Activated naive CD8-positive, alpha-beta T cell treated with anti-CD3 and anti-CD28 coated beads, Interleukin-2, amount 50 U/mL, for 24 hours (primary cell): ENCODE data around the gene FBXO21.
"Not testable (repeated sequence)": the region's sequence is repeated elsewhere in the genome, so short reads cannot be mapped to it uniquely, and the experiment has no call there.

Source experiments
- ATAC-seq: fragments of 150-1000 bp; cut with Tn5 transposase; one replicate; pipeline ENCODE4 v1.10.0; 2021
- DNase-seq: peaks from one replicate; pipeline ENCODE4 v3.0.0; 2021
- H3K27ac Mint-ChIP-seq: one replicate; pipeline ENCODE4 v1.8.0; 2021; ENCODE audit warnings: mild to moderate bottlenecking, mixed read lengths
- H3K27me3 Mint-ChIP-seq: one replicate; pipeline ENCODE4 v1.8.0; 2021; ENCODE audit warnings: mixed read lengths
- H3K36me3 Mint-ChIP-seq: one replicate; pipeline ENCODE4 v1.8.0; 2021; ENCODE audit warnings: low read depth, mixed read lengths
- H3K4me1 Mint-ChIP-seq: one replicate; pipeline ENCODE4 v1.8.0; 2021; ENCODE audit warnings: mixed read lengths
- H3K4me3 Mint-ChIP-seq: one replicate; pipeline ENCODE4 v1.8.0; 2021; ENCODE audit warnings: mild to moderate bottlenecking, moderate library complexity, mixed read lengths
- H3K9me3 Mint-ChIP-seq: one replicate; pipeline ENCODE4 v1.8.0; 2021; ENCODE audit warnings: mixed read lengths

FBXO21 gene

GRCh38 chr12:117189725-117190209, 503 bp downstream of the FBXO21 start:
- H3K27me3 Mint-ChIP-seq, result peaks cover 10% of the 10 kb centered on the region
- H3K4me1 Mint-ChIP-seq, result peaks cover 28% of the 10 kb centered on the region
- ATAC-seq, result peak; percentile 17
- H3K27ac Mint-ChIP-seq, result peak overlapping the region; percentile 80
- DNase-seq, result peak; percentile 35
- H3K9me3 Mint-ChIP-seq, result peaks cover 7% of the 10 kb centered on the region
- peaks cover 26% of the 10 kb centered on the region for H3K36me3 Mint-ChIP-seq
- peak overlapping the region; percentile 94 for H3K4me3 Mint-ChIP-seq

DNA sequence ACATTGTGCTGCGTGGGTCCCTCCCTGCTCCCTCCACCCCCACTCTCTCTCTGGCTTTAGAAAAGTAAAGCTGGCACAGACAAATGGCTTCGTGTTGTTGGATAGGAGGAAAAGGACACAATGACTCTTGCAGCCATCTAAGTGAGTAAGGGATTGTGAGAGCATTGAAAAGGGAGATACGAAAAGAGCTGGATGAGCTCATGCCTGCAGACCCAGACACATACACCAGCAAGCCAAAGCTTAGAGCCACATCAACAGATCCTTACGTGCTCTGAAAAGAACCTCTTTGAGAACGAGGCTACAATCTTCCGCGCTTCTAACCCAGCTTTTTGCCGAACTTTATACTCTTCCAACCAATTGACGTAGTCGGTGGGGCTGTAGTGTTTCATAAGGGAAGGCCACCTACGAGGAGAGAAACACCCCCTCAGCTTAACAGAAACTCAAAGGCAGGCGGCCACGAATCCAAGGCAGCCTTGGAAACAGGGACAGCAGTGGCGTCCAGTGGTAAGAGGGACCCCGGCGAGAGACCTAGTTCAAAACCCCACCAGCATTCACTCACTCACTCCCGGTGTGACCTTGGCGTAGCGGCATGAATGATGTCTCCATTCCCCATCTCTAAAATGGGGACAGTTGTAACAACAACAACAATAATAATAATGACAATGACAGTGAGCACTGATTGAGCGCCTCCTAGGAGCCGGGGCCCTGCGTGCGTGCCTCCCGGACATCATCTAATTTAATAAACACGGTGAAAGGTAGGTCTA, 1.1 kb downstream of the FBXO21 start:
- H3K36me3 Mint-ChIP-seq, result peaks cover 30% of the 10 kb centered on the region
- DNase-seq, result no peak
- H3K9me3 Mint-ChIP-seq, result peaks cover 7% of the 10 kb centered on the region
- peak overlapping the region; percentile 80 for H3K27ac Mint-ChIP-seq
- ATAC-seq, result no peak
- H3K4me1 Mint-ChIP-seq, result peaks cover 28% of the 10 kb centered on the region
- peak overlapping the region; percentile 94 for H3K4me3 Mint-ChIP-seq
- peaks cover 10% of the 10 kb centered on the region for H3K27me3 Mint-ChIP-seq

DNA sequence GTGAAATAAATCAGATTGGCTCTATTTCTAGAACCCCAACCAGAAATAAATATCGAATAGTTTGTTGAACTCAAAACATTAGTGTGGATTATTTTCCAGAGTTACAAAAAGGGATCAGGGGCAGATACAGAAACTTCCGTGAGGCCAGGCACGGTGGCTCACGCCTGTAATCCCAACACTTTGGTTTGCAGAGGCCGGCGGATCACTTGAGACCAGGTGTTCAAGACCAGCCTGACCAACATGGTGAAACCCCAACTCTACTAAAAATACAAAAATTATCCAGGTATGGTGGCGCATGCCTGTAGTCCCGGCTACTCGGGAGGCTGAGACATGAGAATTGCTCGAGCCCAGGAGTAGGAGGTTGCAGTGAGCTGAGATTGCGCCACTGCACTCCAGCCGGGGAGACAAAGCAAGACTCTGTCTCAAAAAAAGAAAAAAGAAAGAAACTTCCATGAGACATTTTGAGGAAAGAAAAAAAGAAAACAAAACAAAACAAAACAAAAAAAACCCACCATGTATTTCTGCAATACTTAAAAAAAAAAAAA, 2.1 kb downstream of the FBXO21 start:
- DNase-seq (no peak), ATAC-seq (no peak)
- H3K27me3 Mint-ChIP-seq, result peaks cover 3% of the 10 kb centered on the region
- peaks cover 38% of the 10 kb centered on the region for H3K36me3 Mint-ChIP-seq
- peaks cover 28% of the 10 kb centered on the region for H3K4me1 Mint-ChIP-seq
- H3K9me3 Mint-ChIP-seq, result no peaks in the 10 kb centered on the region
- H3K4me3 Mint-ChIP-seq, result peak overlapping the region; percentile 94
- no peak overlapping the region for H3K27ac Mint-ChIP-seq

- peaks cover 43% of the 10 kb centered on the region for H3K36me3 Mint-ChIP-seq
- peaks cover 28% of the 10 kb centered on the region for H3K4me1 Mint-ChIP-seq
- H3K9me3 Mint-ChIP-seq, result no peaks in the 10 kb centered on the region
- H3K27ac Mint-ChIP-seq, result no peak overlapping the region
- ATAC-seq (no peak), DNase-seq (no peak)
- peaks cover 3% of the 10 kb centered on the region for H3K27me3 Mint-ChIP-seq
- H3K4me3 Mint-ChIP-seq, result no peak overlapping the region
Observed at GRCh38 chr12:117187421-117187820, 2.8 kb downstream of the FBXO21 start.

DNA sequence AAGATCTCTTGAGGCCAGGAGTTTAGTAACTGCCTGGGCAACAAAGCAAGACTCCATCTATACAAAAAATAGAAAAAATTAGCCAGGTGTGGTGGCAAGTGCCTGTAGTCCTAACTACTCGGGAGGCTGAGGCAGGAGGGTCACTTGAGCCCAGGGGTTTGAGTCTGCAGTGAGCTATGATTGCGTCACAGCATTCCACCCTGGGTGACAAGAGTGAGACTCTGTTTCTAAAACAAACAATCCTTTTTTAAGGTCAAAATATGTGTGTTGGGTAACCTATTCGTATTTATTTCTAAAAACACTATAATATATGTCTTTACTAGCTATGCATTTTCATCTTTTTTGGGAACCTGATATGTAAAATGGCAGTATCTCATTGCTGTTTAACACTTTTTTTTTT, 7.4 kb downstream of the FBXO21 start:
- ATAC-seq, result no peak
- DNase-seq, result no peak
- H3K9me3 Mint-ChIP-seq, result peaks cover 4% of the 10 kb centered on the region
- H3K27me3 Mint-ChIP-seq, result no peaks in the 10 kb centered on the region
- no peak overlapping the region for H3K4me3 Mint-ChIP-seq
- H3K4me1 Mint-ChIP-seq, result peaks cover 5% of the 10 kb centered on the region
- H3K36me3 Mint-ChIP-seq, result peaks cover 66% of the 10 kb centered on the region
- H3K27ac Mint-ChIP-seq, result no peak overlapping the region

DNA sequence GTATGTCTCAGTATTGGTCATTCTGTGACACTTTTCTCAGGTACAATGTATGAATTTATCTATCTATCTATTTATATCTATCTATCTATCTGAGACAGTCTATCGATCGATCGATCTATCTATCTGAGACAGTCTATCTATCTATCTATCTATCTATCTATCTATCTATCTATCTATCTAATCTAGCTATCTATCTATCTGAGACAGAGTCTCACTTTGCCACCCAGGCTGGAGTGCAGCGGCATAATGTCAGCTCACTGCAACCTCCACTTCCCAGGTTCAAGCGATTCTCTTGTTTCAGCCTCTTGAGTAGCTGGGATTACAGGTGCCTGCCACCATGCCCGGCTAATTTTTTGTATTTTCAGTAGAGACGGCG, 8.8 kb downstream of the FBXO21 start:
- ATAC-seq, H3K27me3 Mint-ChIP-seq, H3K4me3 Mint-ChIP-seq, H3K9me3 Mint-ChIP-seq, DNase-seq, H3K4me1 Mint-ChIP-seq, H3K27ac Mint-ChIP-seq: not testable (repeated sequence)
- H3K36me3 Mint-ChIP-seq, result peaks cover 65% of the 10 kb centered on the region

GRCh38 chr12:117180758-117181467, 9.4 kb downstream of the FBXO21 start:
- Mint-ChIP-seq H3K27me3 (no peaks in the 10 kb centered on the region), H3K36me3 (peaks cover 67% of the 10 kb centered on the region), H3K27ac (no peak overlapping the region), H3K4me1 (peaks cover 2% of the 10 kb centered on the region), H3K4me3 (no peak overlapping the region), H3K9me3 (peaks cover 4% of the 10 kb centered on the region)
- ATAC-seq (no peak), DNase-seq (no peak)

GRCh38 chr12:117178745-117179144, 11.5 kb downstream of the FBXO21 start:
- DNase-seq (no peak), ATAC-seq (no peak)
- no peaks in the 10 kb centered on the region for H3K4me1 Mint-ChIP-seq
- H3K36me3 Mint-ChIP-seq, result peaks cover 64% of the 10 kb centered on the region
- H3K4me3 Mint-ChIP-seq, result no peak overlapping the region
- H3K27ac Mint-ChIP-seq, result no peak overlapping the region
- H3K9me3 Mint-ChIP-seq, result peaks cover 4% of the 10 kb centered on the region
- H3K27me3 Mint-ChIP-seq, result no peaks in the 10 kb centered on the region

DNA sequence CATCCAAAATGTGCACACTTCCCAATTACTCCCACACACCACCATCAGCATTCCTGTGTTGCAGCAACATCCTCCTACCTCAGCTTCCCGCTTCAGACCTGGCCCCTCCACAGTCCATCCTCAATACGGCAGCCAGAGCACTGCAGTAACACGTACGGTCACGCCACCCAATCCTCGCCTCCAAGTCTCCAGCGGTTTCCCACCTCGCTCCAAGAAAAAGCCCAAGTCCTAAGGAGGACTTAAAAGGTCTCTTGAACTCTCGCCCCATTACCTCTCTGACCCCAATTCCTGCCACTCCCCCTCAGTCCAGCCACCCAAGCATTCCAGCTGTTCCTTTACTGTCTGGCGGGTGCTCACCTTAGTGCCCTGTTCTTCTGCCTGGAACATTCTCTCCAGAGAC, 12.0 kb downstream of the FBXO21 start:
- Mint-ChIP-seq H3K27ac (peak overlapping the region; percentile 14), H3K9me3 (peaks cover 4% of the 10 kb centered on the region), H3K36me3 (peaks cover 62% of the 10 kb centered on the region), H3K4me3 (no peak overlapping the region), H3K27me3 (no peaks in the 10 kb centered on the region), H3K4me1 (no peaks in the 10 kb centered on the region)
- ATAC-seq (no peak), DNase-seq (no peak)

- Mint-ChIP-seq H3K27ac (no peak overlapping the region), H3K27me3 (no peaks in the 10 kb centered on the region), H3K9me3 (no peaks in the 10 kb centered on the region), H3K36me3 (peaks cover 45% of the 10 kb centered on the region), H3K4me3 (no peak overlapping the region), H3K4me1 (no peaks in the 10 kb centered on the region)
- ATAC-seq (no peak), DNase-seq (no peak)
Observed at GRCh38 chr12:117172168-117172567, 18.1 kb downstream of the FBXO21 start.

GRCh38 chr12:117171499-117172162, 18.6 kb downstream of the FBXO21 start:
- Mint-ChIP-seq H3K27ac (no peak overlapping the region), H3K4me3 (no peak overlapping the region), H3K27me3 (no peaks in the 10 kb centered on the region), H3K36me3 (peaks cover 46% of the 10 kb centered on the region), H3K9me3 (no peaks in the 10 kb centered on the region), H3K4me1 (no peaks in the 10 kb centered on the region)
- ATAC-seq (no peak), DNase-seq (no peak)

- no peak for ATAC-seq
Observed at GRCh38 chr12:117169548-117169947, 20.7 kb downstream of the FBXO21 start.

GRCh38 chr12:117168976-117169375, 21.3 kb downstream of the FBXO21 start:
- DNase-seq (no peak), ATAC-seq (no peak)
- no peak overlapping the region for H3K27ac Mint-ChIP-seq
- H3K4me3 Mint-ChIP-seq, result no peak overlapping the region
- peaks cover 51% of the 10 kb centered on the region for H3K36me3 Mint-ChIP-seq
- H3K4me1 Mint-ChIP-seq, result no peaks in the 10 kb centered on the region
- no peaks in the 10 kb centered on the region for H3K9me3 Mint-ChIP-seq
- H3K27me3 Mint-ChIP-seq, result no peaks in the 10 kb centered on the region

More at GRCh38 chr12:117169548-117169947, 20.7 kb downstream of the FBXO21 start:
- no peak overlapping the region for H3K27ac Mint-ChIP-seq
- no peaks in the 10 kb centered on the region for H3K9me3 Mint-ChIP-seq
- H3K36me3 Mint-ChIP-seq, result peaks cover 54% of the 10 kb centered on the region
- H3K4me1 Mint-ChIP-seq, result no peaks in the 10 kb centered on the region
- no peak overlapping the region for H3K4me3 Mint-ChIP-seq
- H3K27me3 Mint-ChIP-seq, result no peaks in the 10 kb centered on the region
- DNase-seq, result no peak

- no peak for ATAC-seq
- Mint-ChIP-seq H3K27ac (no peak overlapping the region), H3K36me3 (peaks cover 50% of the 10 kb centered on the region)
Observed at GRCh38 chr12:117167769-117168168, 22.5 kb downstream of the FBXO21 start.

More at GRCh38 chr12:117167769-117168168, 22.5 kb downstream of the FBXO21 start:
- Mint-ChIP-seq H3K9me3 (no peaks in the 10 kb centered on the region), H3K4me3 (no peak overlapping the region), H3K27me3 (no peaks in the 10 kb centered on the region), H3K4me1 (no peaks in the 10 kb centered on the region)
- DNase-seq, result no peak
